KMS-11 (cell line): ENCODE data around the gene SGTB.

Experiments used
- H2AFZ ChIP-seq: fragments of 200-600 bp; sonication (generic); 2 replicates; pipeline ENCODE4 v1.6.1; 2016; ENCODE audit warnings: antibody characterized with exemption, mixed run types, low read depth
- H3K27ac ChIP-seq: fragments of 200-600 bp; sonication (generic); 2 replicates; pipeline ENCODE4 v1.6.1; 2016; ENCODE audit warnings: mild to moderate bottlenecking, mixed run types
- H3K27me3 ChIP-seq: fragments of 200-600 bp; sonication (generic); 2 replicates; pipeline ENCODE4 v1.6.1; 2017; ENCODE audit warnings: mild to moderate bottlenecking, low read depth, mixed run types, moderate library complexity; ENCODE audit not compliant: insufficient read depth
- H3K36me3 ChIP-seq: fragments of 200-600 bp; sonication (generic); 2 replicates; pipeline ENCODE4 v1.6.1; 2017; ENCODE audit warnings: mild to moderate bottlenecking, mixed run types; ENCODE audit not compliant: insufficient read depth
- H3K4me1 ChIP-seq: fragments of 200-600 bp; sonication (generic); 2 replicates; pipeline ENCODE4 v1.6.1; 2016; ENCODE audit warnings: mild to moderate bottlenecking, low read depth, mixed run types; ENCODE audit not compliant: poor library complexity, severe bottlenecking
- H3K4me2 ChIP-seq: fragments of 200-600 bp; sonication (generic); 2 replicates; pipeline ENCODE4 v1.7.0; 2016; ENCODE audit warnings: mild to moderate bottlenecking, mixed run types
- H3K4me3 ChIP-seq: fragments of 200-600 bp; sonication (generic); IDR thresholded peaks from 2 replicates; pipeline ENCODE4 v1.6.1; 2017; ENCODE audit warnings: low read depth, low read length, mixed read lengths; ENCODE audit not compliant: insufficient read depth
- H3K79me2 ChIP-seq: fragments of 200-600 bp; sonication (generic); 2 replicates; pipeline ENCODE4 v1.6.1; 2016; ENCODE audit warnings: low read depth, mixed run types; ENCODE audit not compliant: insufficient read depth
- H3K9ac ChIP-seq: fragments of 200-600 bp; sonication (generic); 2 replicates; pipeline ENCODE4 v1.6.1; 2016; ENCODE audit warnings: mild to moderate bottlenecking, mixed run types
- H4K20me1 ChIP-seq: fragments of 200-600 bp; sonication (generic); 2 replicates; pipeline ENCODE4 v1.6.1; 2016; ENCODE audit warnings: mild to moderate bottlenecking, mixed run types; ENCODE audit not compliant: insufficient read depth
- CTCF ChIP-seq: fragments of 200-600 bp; sonication (generic); conservative IDR thresholded peaks from 2 replicates; pipeline ENCODE4 v1.6.1; 2017; ENCODE audit warnings: low read depth, mild to moderate bottlenecking, antibody characterized with exemption, low read length, moderate library complexity, mixed read lengths

The SGTB gene

GRCh38 chr5:65762234-65762633 lies 40.3 kb upstream of the SGTB start:
- no peaks in the 10 kb centered on the region for H3K79me2 ChIP-seq
- H3K36me3 ChIP-seq: no peaks in the 10 kb centered on the region
- H4K20me1 ChIP-seq: no peaks in the 10 kb centered on the region

GRCh38 chr5:65760504-65761275 lies 38.8 kb upstream of the SGTB start:
- no peak overlapping the region for H3K4me2 ChIP-seq
- H4K20me1 ChIP-seq: no peaks in the 10 kb centered on the region
- H3K4me3 ChIP-seq: no peak overlapping the region
- H3K9ac ChIP-seq: no peak overlapping the region
- H3K36me3 ChIP-seq: no peaks in the 10 kb centered on the region
- no peaks in the 10 kb centered on the region for H3K27me3 ChIP-seq
- H3K79me2 ChIP-seq: no peaks in the 10 kb centered on the region
- no peak overlapping the region for H3K27ac ChIP-seq
- TF ChIP-seq CTCF: peak; percentile 25; the same call in 1 of the 2 replicates
- H2AFZ ChIP-seq: no peak overlapping the region
- H3K4me1 ChIP-seq: peaks cover 27% of the 10 kb centered on the region

More at GRCh38 chr5:65762234-65762633, 40.3 kb upstream of the SGTB start:
- Histone ChIP-seq H2AFZ (no peak overlapping the region), H3K4me2 (no peak overlapping the region), H3K27ac (no peak overlapping the region), H3K4me3 (no peak overlapping the region), H3K4me1 (peaks cover 27% of the 10 kb centered on the region), H3K27me3 (no peaks in the 10 kb centered on the region), H3K9ac (no peak overlapping the region)
- no peak for TF ChIP-seq CTCF

GRCh38 chr5:65758546-65759144 lies 36.7 kb upstream of the SGTB start:
- TF ChIP-seq CTCF: no peak
- H3K79me2 ChIP-seq: no peaks in the 10 kb centered on the region
- H3K36me3 ChIP-seq: no peaks in the 10 kb centered on the region
- H2AFZ ChIP-seq: no peak overlapping the region
- no peaks in the 10 kb centered on the region for H3K27me3 ChIP-seq
- no peak overlapping the region for H3K27ac ChIP-seq
- no peak overlapping the region for H3K4me2 ChIP-seq
- H3K4me3 ChIP-seq: no peak overlapping the region
- H3K9ac ChIP-seq: no peak overlapping the region
- peaks cover 27% of the 10 kb centered on the region for H3K4me1 ChIP-seq
- H4K20me1 ChIP-seq: no peaks in the 10 kb centered on the region

GRCh38 chr5:65753189-65753588 lies 31.3 kb upstream of the SGTB start:
- H3K4me1 ChIP-seq: no peaks in the 10 kb centered on the region
- H3K79me2 ChIP-seq: no peaks in the 10 kb centered on the region
- no peak overlapping the region for H2AFZ ChIP-seq
- no peak overlapping the region for H3K27ac ChIP-seq
- H3K27me3 ChIP-seq: no peaks in the 10 kb centered on the region
- no peak overlapping the region for H3K4me2 ChIP-seq
- no peaks in the 10 kb centered on the region for H3K36me3 ChIP-seq
- H4K20me1 ChIP-seq: no peaks in the 10 kb centered on the region
- H3K4me3 ChIP-seq: no peak overlapping the region
- H3K9ac ChIP-seq: no peak overlapping the region
- no peak for TF ChIP-seq CTCF
